ENCODE data around the gene HIPK1.
A peak's percentile ranks its signal among the peaks of the same experiment; 100 is the strongest.

DNA sequence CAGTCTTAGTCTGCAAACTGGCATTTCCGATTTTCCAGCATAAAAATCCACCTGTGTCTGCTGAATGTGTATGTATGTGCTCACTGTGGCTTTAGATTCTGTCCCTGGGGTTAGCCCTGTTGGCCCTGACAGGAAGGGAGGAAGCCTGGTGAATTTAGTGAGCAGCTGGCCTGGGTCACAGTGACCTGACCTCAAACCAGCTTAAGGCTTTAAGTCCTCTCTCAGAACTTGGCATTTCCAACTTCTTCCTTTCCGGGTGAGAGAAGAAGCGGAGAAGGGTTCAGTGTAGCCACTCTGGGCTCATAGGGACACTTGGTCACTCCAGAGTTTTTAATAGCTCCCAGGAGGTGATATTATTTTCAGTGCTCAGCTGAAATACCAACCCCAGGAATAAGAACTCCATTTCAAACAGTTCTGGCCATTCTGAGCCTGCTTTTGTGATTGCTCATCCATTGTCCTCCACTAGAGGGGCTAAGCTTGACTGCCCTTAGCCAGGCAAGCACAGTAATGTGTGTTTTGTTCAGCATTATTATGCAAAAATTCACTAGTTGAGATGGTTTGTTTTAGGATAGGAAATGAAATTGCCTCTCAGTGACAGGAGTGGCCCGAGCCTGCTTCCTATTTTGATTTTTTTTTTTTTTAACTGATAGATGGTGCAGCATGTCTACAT is 47.6 kb downstream of the HIPK1 start:
- TF ChIP-seq, protein P1, sequence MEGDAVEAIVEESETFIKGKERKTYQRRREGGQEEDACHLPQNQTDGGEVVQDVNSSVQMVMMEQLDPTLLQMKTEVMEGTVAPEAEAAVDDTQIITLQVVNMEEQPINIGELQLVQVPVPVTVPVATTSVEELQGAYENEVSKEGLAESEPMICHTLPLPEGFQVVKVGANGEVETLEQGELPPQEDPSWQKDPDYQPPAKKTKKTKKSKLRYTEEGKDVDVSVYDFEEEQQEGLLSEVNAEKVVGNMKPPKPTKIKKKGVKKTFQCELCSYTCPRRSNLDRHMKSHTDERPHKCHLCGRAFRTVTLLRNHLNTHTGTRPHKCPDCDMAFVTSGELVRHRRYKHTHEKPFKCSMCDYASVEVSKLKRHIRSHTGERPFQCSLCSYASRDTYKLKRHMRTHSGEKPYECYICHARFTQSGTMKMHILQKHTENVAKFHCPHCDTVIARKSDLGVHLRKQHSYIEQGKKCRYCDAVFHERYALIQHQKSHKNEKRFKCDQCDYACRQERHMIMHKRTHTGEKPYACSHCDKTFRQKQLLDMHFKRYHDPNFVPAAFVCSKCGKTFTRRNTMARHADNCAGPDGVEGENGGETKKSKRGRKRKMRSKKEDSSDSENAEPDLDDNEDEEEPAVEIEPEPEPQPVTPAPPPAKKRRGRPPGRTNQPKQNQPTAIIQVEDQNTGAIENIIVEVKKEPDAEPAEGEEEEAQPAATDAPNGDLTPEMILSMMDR (IDR thresholded peaks at IDR 0.05 in 4 of 5, conservative IDR thresholded peaks at IDR 0.05 in 1 of 5), result peak in 3 of 5 experiments; percentile 21 to 28 (median 26)
- no peak for TF ChIP-seq POLR2A (IDR thresholded peaks at IDR 0.05)
